Vagina (tissue), 2 donors: Measurements from ENCODE around the gene KPTN.

ENCODE experiments used
- CTCF ChIP-seq, 3 experiments: fragments of 450-650 bp in 2 of 3; fragments of 200-600 bp in 1 of 3; sonication (generic) in 1 of 3; IDR thresholded peaks; one replicate each; pipeline ENCODE4 v1.5.1; 2017 to 2019; ENCODE audit warnings: antibody characterized with exemption in 3 of 3, mild to moderate bottlenecking in 2 of 3, moderate library complexity in 2 of 3
- POLR2A ChIP-seq, 2 donors: fragments of 450-650 bp; IDR thresholded peaks; one replicate each; pipeline ENCODE4 v1.6.1; 2017; ENCODE audit warnings: antibody characterized with exemption in 2 of 2, mild to moderate bottlenecking in 2 of 2, moderate library complexity in 2 of 2
- POLR2AphosphoS5 ChIP-seq, 2 donors: sonication (generic); formaldehyde crosslinking; IDR thresholded peaks; one replicate each; pipeline ENCODE4 v1.9.0; 2017; ENCODE audit warnings: antibody characterized with exemption in 2 of 2, mild to moderate bottlenecking in 2 of 2, low read depth in 1 of 2; ENCODE audit not compliant: insufficient read depth in 1 of 2

DNA sequence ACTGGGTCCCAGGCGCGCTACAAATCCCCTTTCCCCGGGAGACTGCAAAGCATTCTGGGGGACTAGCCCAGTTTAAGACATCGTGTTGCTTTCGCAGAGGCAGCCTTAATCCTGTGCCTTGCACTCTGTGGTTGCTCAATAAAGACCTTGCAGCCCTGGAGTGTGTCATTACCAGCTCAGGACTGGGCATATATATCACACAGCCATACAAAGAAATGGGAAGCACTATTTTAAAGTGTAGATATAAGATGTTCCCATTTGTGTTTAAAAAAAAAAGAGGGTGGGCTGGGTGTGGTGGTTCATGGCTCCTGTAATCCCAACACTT, 19.8 kb upstream of the KPTN start:
- TF ChIP-seq POLR2A (IDR thresholded peaks at IDR 0.05) (no peak), CTCF (IDR thresholded peaks at IDR 0.05) (no peak), POLR2AphosphoS5 (IDR thresholded peaks at IDR 0.05; ENCODE audit: insufficient read depth in 1 of 2, low read depth in 1 of 2) (no peak)
